NOMO-1 (cell line): ENCODE data around the gene GNA12.
A peak's percentile ranks its signal among the peaks of the same experiment; 100 is the strongest.

ENCODE experiments used
- DNase-seq, 2 experiments: peaks; one replicate each; lab custom pipeline; 2025; ENCODE audit not compliant: unreplicated experiment in 2 of 2; lab: John Stamatoyannopoulos, UW

Gene GNA12

GRCh38 chr7:2719007-2719406 lies 125.1 kb downstream of the GNA12 start:
- DNase-seq, result peak in 1 of 2 experiments; percentile 18

- no peak for DNase-seq
Measured at GRCh38 chr7:2718296-2718965, 125.7 kb downstream of the GNA12 start.

GRCh38 chr7:2717293-2718261 lies 126.5 kb downstream of the GNA12 start:
- no peak for DNase-seq

- DNase-seq, result no peak
Measured at GRCh38 chr7:2716906-2717292, 127.2 kb downstream of the GNA12 start.

GRCh38 chr7:2716488-2716887 lies 127.6 kb downstream of the GNA12 start:
- no peak for DNase-seq

- peak; percentile 24 to 77 for DNase-seq
Measured at GRCh38 chr7:2715341-2716231, 128.5 kb downstream of the GNA12 start.

GRCh38 chr7:2714636-2715035 lies 129.5 kb downstream of the GNA12 start:
- no peak for DNase-seq

GRCh38 chr7:2713978-2714377 lies 130.1 kb downstream of the GNA12 start:
- no peak for DNase-seq

- DNase-seq, result no peak
Measured at GRCh38 chr7:2713370-2713769, 130.7 kb downstream of the GNA12 start.

- no peak for DNase-seq
Measured at GRCh38 chr7:2711895-2712675, 132.0 kb downstream of the GNA12 start.

- peak in 1 of 2 experiments; percentile 51 for DNase-seq
Measured at GRCh38 chr7:2710901-2711551, 133.1 kb downstream of the GNA12 start.

- no peak for DNase-seq
Measured at GRCh38 chr7:2710286-2710655, 133.8 kb downstream of the GNA12 start.

GRCh38 chr7:2709553-2710285 lies 134.4 kb downstream of the GNA12 start:
- peak; percentile 64 to 78 for DNase-seq

GRCh38 chr7:2708547-2709310 lies 135.4 kb downstream of the GNA12 start:
- no peak for DNase-seq

GRCh38 chr7:2708041-2708440 lies 136.1 kb downstream of the GNA12 start:
- DNase-seq, result no peak

- no peak for DNase-seq
Measured at GRCh38 chr7:2707481-2707880, 136.6 kb downstream of the GNA12 start.

GRCh38 chr7:2706685-2707126 lies 137.4 kb downstream of the GNA12 start:
- DNase-seq, result no peak
